CD14-positive monocyte (primary cell): ENCODE measurements around the gene BSDC1. TPM values are rescaled to one million over a fixed set of nuclear protein-coding genes. Genes with fewer than 3 reads are reported as not detected.
A peak's percentile ranks its signal among the peaks of the same experiment; 100 is the strongest.

ENCODE experiments used
- DNase-seq, 3 donors: peaks; one replicate each; pipeline ENCODE4 v3.0.0-alpha.2; 2011 to 2022
- H2AFZ ChIP-seq: 2 replicates; pipeline ENCODE4 v1.6.0; 2012; ENCODE audit warnings: mild to moderate bottlenecking, low read depth, low read length, inconsistent platforms; ENCODE audit not compliant: insufficient read depth, poor library complexity, severe bottlenecking
- H3K27ac ChIP-seq, 2 donors: 1 replicate in 1 of 2; 2 replicates in 1 of 2; pipeline ENCODE4 v1.5.1; 2012 to 2013; ENCODE audit warnings: low read length in 2 of 2, control low read depth in 1 of 2, inconsistent platforms in 1 of 2, low read depth in 1 of 2, mild to moderate bottlenecking in 1 of 2
- H3K27me3 ChIP-seq, 2 donors: one replicate each; pipeline versions ENCODE4 v1.6.0 to v1.6.1; 2011 to 2013; ENCODE audit warnings: low read length in 2 of 2; ENCODE audit not compliant: control insufficient read depth in 2 of 2, insufficient read depth in 2 of 2
- H3K36me3 ChIP-seq, 2 donors: replicated peaks in 1 of 2; 1 replicate in 1 of 2; 2 replicates in 1 of 2; pipeline versions ENCODE4 v1.5.1 to v1.6.1; 2012 to 2013; ENCODE audit warnings: low read length in 2 of 2, control low read depth in 1 of 2, inconsistent platforms in 1 of 2, mild to moderate bottlenecking in 1 of 2; ENCODE audit not compliant: insufficient read depth in 2 of 2, control insufficient read depth in 1 of 2
- H3K4me1 ChIP-seq, 2 donors: 1 replicate in 1 of 2; 2 replicates in 1 of 2; pipeline versions ENCODE4 v1.5.1 to v1.6.1; 2012 to 2013; ENCODE audit warnings: low read length in 2 of 2, control low read depth in 1 of 2, inconsistent platforms in 1 of 2, mild to moderate bottlenecking in 1 of 2, moderate library complexity in 1 of 2; ENCODE audit not compliant: insufficient read depth in 2 of 2, control insufficient read depth in 1 of 2
- H3K4me2 ChIP-seq: replicated peaks from 2 replicates; pipeline ENCODE3; 2012; ENCODE audit warnings: low read length, moderate library complexity, mild to moderate bottlenecking; ENCODE audit not compliant: poor library complexity, severe bottlenecking; ENCODE audit errors: extremely low read depth
- H3K4me3 ChIP-seq, 3 experiments: fragments of 200-600 bp in 1 of 3; sonication (generic) in 1 of 3; replicated peaks in 1 of 3; 1 replicate in 2 of 3; 2 replicates in 1 of 3; pipeline ENCODE4 v1.5.1; 2011 to 2013; ENCODE audit warnings: low read length in 3 of 3, mild to moderate bottlenecking in 3 of 3, control low read depth in 2 of 3, low read depth in 2 of 3, inconsistent platforms in 1 of 3, moderate library complexity in 1 of 3
- H3K79me2 ChIP-seq: 2 replicates; pipeline ENCODE4 v1.6.0; 2012; ENCODE audit warnings: mild to moderate bottlenecking, control low read depth, inconsistent platforms, low read length, moderate library complexity; ENCODE audit not compliant: insufficient read depth
- H3K9ac ChIP-seq: 2 replicates; pipeline ENCODE4 v1.6.0; 2017; ENCODE audit warnings: low read length, mild to moderate bottlenecking; ENCODE audit not compliant: insufficient read depth, poor library complexity, severe bottlenecking
- H3K9me3 ChIP-seq, 2 donors: replicated peaks in 1 of 2; 1 replicate in 1 of 2; 2 replicates in 1 of 2; pipeline versions ENCODE4 v1.5.1 to v1.6.1; 2012 to 2013; ENCODE audit warnings: low read length in 2 of 2, control low read depth in 1 of 2; ENCODE audit not compliant: control insufficient read depth in 1 of 2, insufficient read depth in 1 of 2
- H4K20me1 ChIP-seq: 2 replicates; pipeline ENCODE4 v1.6.0; 2012; ENCODE audit warnings: mild to moderate bottlenecking, low read length, control low read depth, moderate library complexity; ENCODE audit not compliant: insufficient read depth
- H3K27ac Mint-ChIP-seq, 7 donors: one replicate each; pipeline ENCODE4 v1.8.0; 2020; ENCODE audit warnings: mild to moderate bottlenecking in 7 of 7, mixed read lengths in 7 of 7, moderate library complexity in 6 of 7, inconsistent platforms in 2 of 7
- H3K27me3 Mint-ChIP-seq, 3 donors: one replicate each; pipeline ENCODE4 v1.8.0; 2021 to 2022; ENCODE audit warnings: low read depth in 3 of 3, mild to moderate bottlenecking in 3 of 3, mixed read lengths in 3 of 3, moderate library complexity in 3 of 3, inconsistent platforms in 1 of 3
- H3K36me3 Mint-ChIP-seq, 2 donors: one replicate each; pipeline ENCODE4 v1.8.0; 2020; ENCODE audit warnings: mixed read lengths in 2 of 2, inconsistent platforms in 1 of 2, mild to moderate bottlenecking in 1 of 2
- H3K4me1 Mint-ChIP-seq: one replicate; pipeline ENCODE4 v1.8.0; 2020; ENCODE audit warnings: mild to moderate bottlenecking, mixed read lengths
- H3K4me3 Mint-ChIP-seq, 2 donors: one replicate each; pipeline ENCODE4 v1.8.0; 2020; ENCODE audit warnings: mild to moderate bottlenecking in 2 of 2, mixed read lengths in 2 of 2, moderate library complexity in 1 of 2
- H3K9me3 Mint-ChIP-seq, 7 donors: one replicate each; pipeline ENCODE4 v1.8.0; 2020 to 2022; ENCODE audit warnings: mixed read lengths in 7 of 7, mild to moderate bottlenecking in 6 of 7, moderate library complexity in 6 of 7, inconsistent platforms in 2 of 7
- WGBS: methylation state at CpG from one replicate; pipeline ENCODE4 v1.1.5; 2013; ENCODE audit warnings: missing lambda C conversion rate; ENCODE audit not compliant: insufficient coverage; 5-methylcytosine and 5-hydroxymethylcytosine counted together
- intact Hi-C, 2 donors: fragments of 100-400 bp; cut with micrococcal nuclease; formaldehyde crosslinking; loops; one replicate each; pipeline versions ENCODE4 v1.15.0 to v1.15.1; 2023
- polyA plus RNA-seq, 3 donors: library from polyadenylated mRNA; depleted of rRNA in 1 of 3; unstranded in 2 of 3; stranded (reverse) in 1 of 3; fragments of 300-500 nt in 2 of 3; fragments of >200 nt in 1 of 3; fragmentation: Illumina TruSeq in 2 of 3; gene quantifications; 1 replicate in 2 of 3; 2 replicates in 1 of 3; pipeline ENCODE4 v1.2.3, GENCODE V29; 2012 to 2021
- TF ChIP-seq, protein P1 (sequence below): fragments of 200-600 bp; IDR thresholded peaks from one replicate; pipeline ENCODE4 v1.8.0; 2022; ENCODE audit warnings: antibody characterized with exemption, mild to moderate bottlenecking

Gene BSDC1
- polyA plus RNA-seq, 3 donors: 19.0 to 42.4 (median 23.7) TPM

GRCh38 chr1:32334274-32334861 lies 59.9 kb downstream of the BSDC1 start:
- Mint-ChIP-seq H3K9me3 (peaks cover 0 to 6% (median 3%) of the 10 kb centered on the region in 7 donors), H3K4me3 (peak overlapping the region; percentile 86 to 93), H3K36me3 (peaks cover 55 to 66% of the 10 kb centered on the region in 2 donors), H3K4me1 (peaks cover 42% of the 10 kb centered on the region), H3K27me3 (peaks cover 18 to 25% (median 25%) of the 10 kb centered on the region in 3 donors), H3K27ac (no peak overlapping the region)
- intact Hi-C loops: loop anchor here (2.0 to 5.0 kb wide), 3 partner anchors 38 to 42 kb away; partner anchors contain the start of gene HDAC1 (in 1 of the 2)
- H3K36me3 ChIP-seq: peaks cover 41 to 50% of the 10 kb centered on the region in 2 donors
- H2AFZ ChIP-seq: no peak overlapping the region
- peaks cover 51% of the 10 kb centered on the region for H4K20me1 ChIP-seq
- H3K9ac ChIP-seq: peak overlapping the region; percentile 87
- no peak overlapping the region for H3K27ac ChIP-seq
- WGBS: 70% methylated on average over 5 of the region's 9 CpGs
- DNase-seq: no peak
- TF ChIP-seq, protein P1, sequence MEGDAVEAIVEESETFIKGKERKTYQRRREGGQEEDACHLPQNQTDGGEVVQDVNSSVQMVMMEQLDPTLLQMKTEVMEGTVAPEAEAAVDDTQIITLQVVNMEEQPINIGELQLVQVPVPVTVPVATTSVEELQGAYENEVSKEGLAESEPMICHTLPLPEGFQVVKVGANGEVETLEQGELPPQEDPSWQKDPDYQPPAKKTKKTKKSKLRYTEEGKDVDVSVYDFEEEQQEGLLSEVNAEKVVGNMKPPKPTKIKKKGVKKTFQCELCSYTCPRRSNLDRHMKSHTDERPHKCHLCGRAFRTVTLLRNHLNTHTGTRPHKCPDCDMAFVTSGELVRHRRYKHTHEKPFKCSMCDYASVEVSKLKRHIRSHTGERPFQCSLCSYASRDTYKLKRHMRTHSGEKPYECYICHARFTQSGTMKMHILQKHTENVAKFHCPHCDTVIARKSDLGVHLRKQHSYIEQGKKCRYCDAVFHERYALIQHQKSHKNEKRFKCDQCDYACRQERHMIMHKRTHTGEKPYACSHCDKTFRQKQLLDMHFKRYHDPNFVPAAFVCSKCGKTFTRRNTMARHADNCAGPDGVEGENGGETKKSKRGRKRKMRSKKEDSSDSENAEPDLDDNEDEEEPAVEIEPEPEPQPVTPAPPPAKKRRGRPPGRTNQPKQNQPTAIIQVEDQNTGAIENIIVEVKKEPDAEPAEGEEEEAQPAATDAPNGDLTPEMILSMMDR: no peak
- H3K79me2 ChIP-seq: no peaks in the 10 kb centered on the region
- H3K4me1 ChIP-seq: peaks cover 40 to 51% of the 10 kb centered on the region in 2 donors
- H3K27me3 ChIP-seq: peaks cover 7 to 15% of the 10 kb centered on the region in 2 donors
- peak overlapping the region in 2 of 3 experiments; percentile 70 to 76 for H3K4me3 ChIP-seq
- peak overlapping the region; percentile 83 for H3K4me2 ChIP-seq
- no peaks in the 10 kb centered on the region for H3K9me3 ChIP-seq

DNA sequence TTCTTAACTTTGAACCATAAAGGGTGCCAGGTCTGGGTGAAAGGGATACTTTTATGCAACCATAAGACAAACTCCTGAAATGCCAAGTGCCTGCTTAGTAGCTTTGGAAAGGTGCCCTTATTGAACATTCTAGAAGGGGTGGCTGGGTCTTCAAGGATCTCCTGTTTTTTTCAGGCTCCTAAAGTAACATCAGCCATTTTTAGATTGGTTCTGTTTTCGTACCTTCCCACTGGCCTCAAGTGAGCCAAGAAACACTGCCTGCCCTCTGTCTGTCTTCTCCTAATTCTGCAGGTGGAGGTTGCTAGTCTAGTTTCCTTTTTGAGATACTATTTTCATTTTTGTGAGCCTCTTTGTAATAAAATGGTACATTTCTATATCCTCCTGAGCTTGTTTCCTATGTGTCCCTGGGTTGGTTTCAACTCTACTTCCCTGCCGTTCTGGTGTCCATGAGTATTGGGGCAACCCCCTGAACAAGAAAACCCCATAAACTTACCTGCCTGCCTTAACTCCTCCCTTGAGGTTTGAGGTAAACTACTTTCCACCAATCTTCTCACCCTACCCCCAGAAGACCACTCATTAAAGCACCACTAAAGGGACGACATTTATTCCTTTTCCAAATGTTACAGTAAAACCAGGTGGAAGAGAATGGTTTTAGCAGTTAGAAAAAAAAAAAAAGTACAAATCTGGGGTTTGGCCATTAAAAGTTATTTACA lies 60.8 kb downstream of the BSDC1 start:
- Histone ChIP-seq H3K27me3 (peaks cover 7 to 15% of the 10 kb centered on the region in 2 donors), H3K9ac (no peak overlapping the region), H3K36me3 (peaks cover 50 to 59% of the 10 kb centered on the region in 2 donors), H3K79me2 (no peaks in the 10 kb centered on the region), H3K4me2 (no peak overlapping the region), H3K4me3 (no peak overlapping the region), H2AFZ (no peak overlapping the region), H3K27ac (no peak overlapping the region), H3K9me3 (no peaks in the 10 kb centered on the region), H4K20me1 (peaks cover 55% of the 10 kb centered on the region), H3K4me1 (peaks cover 30 to 42% of the 10 kb centered on the region in 2 donors)
- no peak overlapping the region for H3K4me3 Mint-ChIP-seq
- H3K27ac Mint-ChIP-seq: no peak overlapping the region
- DNase-seq: no peak
- H3K4me1 Mint-ChIP-seq: peaks cover 32% of the 10 kb centered on the region
- peaks cover 0 to 6% (median 3%) of the 10 kb centered on the region in 7 donors for H3K9me3 Mint-ChIP-seq
- peaks cover 15 to 22% (median 20%) of the 10 kb centered on the region in 3 donors for H3K27me3 Mint-ChIP-seq
- 86% methylated on average over 1 of the region's 3 CpGs for WGBS
- TF ChIP-seq, protein P1: no peak
- H3K36me3 Mint-ChIP-seq: peaks cover 60 to 66% of the 10 kb centered on the region in 2 donors
- intact Hi-C loops: loop anchor here in 1 of 2 donors (5.0 kb wide), 1 partner anchor 39 kb away; no protein-coding TSS in a partner anchor
